NK-92 (cell line): ENCODE results near the gene RAB15.

Experiments
- DNase-seq: peaks from one replicate; lab custom pipeline; 2025; ENCODE audit not compliant: unreplicated experiment; lab: John Stamatoyannopoulos, UW

The RAB15 gene

DNA sequence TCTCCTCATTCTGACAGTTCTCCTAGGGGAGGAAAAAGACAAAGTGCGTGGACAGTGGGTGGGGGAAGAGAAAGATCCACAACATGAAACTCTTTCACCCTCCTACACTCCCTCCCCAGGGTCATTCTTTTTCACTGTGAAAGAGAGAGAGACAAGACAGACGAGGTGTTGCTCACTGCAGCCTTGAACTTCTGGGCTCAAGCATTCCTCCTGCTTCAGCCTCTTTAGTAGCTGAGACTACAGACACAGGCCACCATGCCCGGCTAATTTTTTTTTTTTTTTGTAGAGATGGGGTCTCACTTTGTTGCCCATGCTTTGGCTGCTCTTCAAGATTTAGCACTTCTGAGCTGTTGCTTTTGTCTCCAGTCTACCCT lies 32.3 kb downstream of the RAB15 start:
- DNase-seq = no peak

DNA sequence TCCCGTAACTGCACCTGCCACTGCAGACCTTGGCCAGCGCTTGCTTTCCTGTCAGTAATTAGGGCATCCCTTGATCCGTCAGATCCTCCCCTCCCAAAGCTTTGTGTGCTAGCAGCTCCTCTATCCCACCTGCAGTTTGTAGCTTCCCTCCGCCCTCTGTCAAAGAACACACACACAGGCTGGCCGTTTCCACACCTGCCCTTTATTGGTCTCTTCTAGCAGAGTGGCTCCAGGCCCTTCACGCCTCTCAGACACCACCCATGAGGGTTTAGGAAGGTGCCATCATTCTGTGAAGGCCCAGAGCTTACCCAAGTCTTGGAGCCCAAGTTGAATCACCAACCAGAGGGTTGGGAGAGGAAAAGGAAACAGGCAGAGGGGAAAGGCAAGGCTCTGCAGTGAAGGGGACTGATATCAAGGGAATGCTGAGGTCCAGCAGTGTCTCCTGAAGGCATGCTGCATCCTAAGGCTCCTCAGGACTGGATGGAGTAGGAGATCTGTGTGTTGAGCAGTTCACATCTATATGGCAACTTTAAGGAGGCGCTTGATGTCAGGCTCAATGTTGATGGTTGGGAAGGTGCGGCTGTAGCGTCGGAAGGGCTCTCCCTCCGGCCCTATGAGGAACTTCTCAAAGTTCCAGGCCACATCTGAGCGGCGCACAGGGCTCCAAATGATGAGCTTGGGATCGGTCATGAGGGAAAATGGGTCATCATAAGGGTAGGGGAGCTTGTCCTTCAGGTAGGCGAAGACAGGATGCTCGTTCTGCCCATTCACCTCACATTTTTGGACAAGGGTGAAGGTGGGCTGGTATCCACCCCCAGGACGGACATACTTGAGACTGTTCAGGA lies 32.9 kb downstream of the RAB15 start:
- no peak for DNase-seq

DNA sequence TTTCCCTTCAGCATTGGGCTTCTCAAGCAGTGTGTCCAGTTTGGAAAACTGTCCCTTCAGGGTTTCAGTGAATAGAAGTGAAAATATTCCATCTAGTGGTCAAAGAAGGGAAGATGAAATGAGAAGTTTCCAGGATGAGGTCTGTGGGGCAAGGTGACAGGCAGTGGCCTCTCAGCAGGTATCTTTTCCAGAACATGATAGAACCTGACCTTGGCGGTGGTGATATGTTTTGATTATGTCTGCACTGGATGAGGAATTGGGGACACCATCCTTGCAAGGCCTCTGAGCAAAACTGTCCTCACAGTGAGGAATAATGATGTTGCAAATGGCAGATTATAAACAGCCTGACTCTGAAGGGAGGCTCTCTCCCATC lies 34.3 kb downstream of the RAB15 start:
- no peak for DNase-seq

DNA sequence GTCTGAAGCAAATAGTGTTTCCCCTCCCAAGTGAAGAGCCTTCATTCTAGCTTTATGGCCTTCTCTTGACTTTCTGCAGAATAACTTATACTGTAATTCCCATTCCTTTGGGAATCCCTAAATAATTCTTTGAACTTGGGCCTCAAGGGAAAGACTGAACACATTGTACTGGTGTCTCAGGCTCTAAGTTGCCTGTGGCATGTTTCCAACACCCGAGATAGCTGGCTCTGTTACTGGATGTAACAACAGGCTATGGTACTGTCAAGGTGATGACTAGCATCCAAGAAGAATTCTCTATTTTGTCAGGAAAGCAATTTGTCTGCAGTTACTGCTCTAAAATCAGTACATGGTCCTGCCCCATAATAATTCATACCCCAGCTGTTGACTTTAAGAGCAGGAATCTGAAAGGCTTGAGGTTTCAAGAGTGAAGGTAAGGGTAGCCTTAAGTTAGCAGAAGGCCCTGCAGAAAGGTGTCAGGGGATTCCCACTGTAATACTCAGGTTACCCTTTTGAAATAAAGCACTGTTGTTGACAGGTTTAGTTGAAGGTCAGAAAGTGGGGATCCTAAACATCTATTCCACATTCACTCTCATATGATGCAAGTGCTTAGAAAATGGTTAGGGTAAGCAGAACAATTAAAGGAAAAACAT lies 34.8 kb downstream of the RAB15 start:
- DNase-seq = no peak

DNA sequence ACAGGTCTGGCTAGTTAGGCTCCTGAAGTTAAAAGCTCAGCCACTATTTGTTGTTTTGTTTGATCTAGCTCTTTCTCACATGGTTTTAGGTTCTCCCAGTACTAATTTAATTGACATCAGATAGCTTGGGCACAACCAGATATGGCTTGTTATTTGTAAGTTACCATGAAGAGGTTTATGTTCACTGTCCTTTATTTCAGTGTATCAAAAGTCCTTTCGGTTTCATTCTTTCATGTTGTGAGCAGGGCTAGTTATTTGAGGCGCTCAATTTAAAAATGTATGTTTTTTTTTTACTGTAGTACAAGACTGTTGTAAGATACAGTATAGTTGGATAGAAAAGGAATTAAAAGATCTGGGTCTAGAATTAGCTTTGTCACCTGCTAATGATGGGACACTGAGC lies 36.6 kb downstream of the RAB15 start:
- no peak for DNase-seq

DNA sequence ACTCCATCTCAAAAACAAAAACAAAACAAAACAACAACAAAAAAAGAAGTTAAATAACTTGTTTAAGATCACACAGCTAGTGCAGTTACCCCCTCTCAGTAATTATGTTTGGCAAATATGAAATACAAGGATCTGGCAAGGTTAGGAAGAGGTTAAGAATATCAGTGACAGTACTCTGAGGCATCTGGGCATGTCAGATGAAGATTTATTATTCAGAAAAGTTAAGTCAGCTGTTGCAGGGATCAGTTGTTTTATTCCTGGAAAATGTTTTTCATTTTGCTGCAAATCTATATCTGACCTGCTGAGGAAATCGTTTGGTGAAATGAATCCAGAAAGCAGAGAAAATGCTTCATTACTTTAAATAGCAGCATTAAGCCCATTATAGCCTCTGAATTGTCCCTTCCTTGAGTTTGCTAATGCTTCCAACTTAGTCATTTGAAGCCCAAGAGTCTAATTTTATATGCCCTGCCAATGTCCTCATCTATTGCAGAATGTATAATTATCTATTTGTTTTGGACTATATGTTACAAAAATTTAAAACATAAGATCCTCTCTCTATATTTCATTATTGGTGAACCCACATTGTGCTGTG lies 37.7 kb downstream of the RAB15 start:
- no peak for DNase-seq

DNA sequence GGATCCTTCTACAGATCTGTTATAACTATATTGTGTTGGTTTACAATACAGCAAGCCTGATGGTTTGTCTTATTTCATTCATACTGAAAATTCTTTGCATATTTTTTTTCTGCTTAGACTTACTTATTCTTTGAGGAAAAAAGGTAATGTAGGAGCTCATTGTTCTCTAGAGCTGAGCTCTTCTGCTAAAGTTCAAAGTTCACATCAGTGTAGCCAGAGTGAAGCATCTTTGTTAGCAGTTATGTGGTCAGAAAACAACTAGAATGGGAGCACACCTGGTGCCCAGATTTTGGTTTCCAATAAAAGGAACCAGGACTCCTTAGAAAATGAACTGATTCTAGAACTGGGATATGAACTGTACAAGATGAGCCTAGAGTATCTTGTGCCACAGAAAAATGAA lies 39.9 kb downstream of the RAB15 start:
- no peak for DNase-seq

DNA sequence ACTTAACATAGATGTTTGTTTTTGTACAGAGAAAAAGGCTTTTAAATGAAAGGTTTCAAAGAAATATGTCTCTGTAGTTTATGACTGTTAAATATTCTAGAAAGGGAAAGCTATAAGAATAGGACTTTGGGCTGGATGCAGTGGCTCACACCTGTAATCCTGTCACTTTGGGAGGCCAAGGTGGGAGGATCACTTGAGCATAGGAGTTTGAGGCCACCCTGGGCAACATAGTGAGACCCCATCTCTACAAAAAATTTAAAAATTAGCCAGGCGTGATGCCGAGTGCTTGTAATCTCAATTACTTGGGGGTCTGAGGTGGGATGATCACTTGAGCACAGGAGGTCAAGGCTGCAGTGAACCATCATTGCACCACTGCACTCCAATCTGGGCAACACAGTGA lies 41.0 kb downstream of the RAB15 start:
- DNase-seq = no peak

DNA sequence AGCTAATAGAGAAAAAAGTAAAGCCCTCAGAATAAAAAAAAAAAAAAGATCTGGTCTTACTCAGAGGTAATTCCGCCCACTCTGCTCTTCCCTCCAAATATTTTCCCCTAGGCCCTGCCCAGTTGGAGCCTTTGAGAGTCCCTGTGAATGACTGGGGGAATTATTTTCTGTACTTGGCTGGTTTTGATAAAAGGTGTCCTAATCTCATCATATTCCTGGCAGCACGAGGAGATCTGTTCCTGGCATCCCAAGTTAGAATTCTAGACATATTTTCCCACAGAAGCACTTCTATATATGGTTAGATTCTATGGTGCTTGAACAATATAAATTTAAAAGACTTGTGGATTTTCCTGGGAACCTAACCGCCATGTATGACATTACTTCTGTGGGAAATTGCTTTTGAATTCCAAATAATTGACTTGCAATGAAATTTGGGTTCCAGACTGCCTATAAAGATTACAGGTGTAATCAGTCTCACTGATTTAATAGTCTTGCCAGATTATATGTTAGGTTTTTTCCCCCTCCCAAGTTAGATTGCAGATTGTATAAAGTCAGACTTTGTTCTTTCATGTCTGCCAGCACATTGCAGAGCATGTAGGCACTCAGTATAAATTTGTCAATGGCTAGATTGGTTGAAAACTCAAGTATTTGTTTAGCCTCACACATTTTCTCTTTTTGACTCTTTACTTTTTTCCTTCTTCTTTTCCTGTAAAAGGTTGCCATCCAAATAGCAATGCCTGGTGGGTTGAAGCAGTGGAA lies 41.9 kb downstream of the RAB15 start:
- DNase-seq = no peak

DNA sequence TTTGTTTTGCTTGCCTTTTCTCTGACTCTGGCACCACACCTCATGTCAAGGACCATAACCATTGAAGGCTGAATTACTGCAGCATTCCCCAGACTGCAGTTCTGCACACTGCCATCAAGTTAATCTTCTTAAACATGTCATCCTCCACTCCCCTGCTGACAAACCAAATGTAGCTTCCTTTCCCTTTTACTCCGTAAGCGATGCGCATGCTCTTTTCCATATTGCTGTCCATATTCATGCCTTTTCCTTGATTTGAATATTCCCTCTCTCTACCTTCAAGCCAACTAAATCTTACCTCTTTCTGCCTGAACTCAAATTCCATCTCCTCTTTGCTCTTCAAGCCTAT lies 43.1 kb downstream of the RAB15 start:
- no peak for DNase-seq

DNA sequence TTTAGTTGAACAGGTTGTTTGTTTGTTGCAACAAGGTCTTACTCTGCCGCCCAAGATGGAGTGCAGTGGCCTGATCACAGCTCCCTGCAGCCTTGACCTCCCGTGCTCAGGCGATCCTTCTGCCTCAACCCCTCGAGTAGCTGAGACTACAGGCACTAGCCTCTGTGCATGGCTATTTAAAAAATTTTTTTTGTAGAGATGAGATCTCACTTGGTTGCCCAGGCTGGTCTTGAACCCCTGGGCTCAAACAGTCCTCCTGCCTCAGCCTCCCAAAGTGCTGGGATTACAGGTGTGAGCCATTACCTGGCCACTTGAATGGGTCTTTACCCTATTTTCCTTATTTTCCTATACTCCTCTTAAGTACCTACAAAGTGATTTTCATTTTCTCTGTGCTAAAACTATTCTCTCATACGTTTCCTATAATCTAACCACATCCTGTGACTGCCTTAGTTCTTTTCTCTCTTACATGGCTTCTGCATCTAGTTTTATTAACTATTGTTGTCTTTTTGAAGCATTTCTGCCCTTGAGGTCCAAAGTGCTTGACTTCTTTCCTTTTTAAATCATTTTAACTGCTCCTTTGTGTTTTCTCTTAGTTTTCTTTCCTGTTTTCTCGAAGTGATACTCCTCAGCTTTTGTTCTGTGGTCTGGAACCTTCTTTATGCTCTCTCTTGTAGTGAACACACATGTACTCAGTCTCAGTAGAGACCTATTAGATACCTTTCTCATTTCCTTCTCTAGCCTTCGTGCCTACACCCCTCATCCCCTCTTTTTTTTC lies 43.7 kb downstream of the RAB15 start:
- no peak for DNase-seq

DNA sequence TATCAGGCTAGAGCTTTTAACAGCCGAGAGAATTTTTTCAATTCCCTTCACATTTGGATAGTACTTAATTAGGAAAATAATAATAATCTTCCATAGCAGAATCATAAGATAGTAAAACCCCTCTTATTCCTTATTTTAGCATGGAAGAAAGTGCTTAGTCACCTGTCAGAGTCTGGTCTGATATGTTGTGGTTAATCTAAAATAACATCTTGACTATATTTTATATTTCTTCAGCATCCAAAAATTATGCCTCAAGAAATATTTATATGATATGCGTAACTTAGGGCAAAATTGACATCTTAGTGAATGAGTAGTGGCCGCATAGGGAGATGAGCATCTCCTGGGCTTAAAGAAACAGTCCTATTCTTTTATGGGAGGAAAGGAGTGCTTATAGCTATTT lies 45.1 kb downstream of the RAB15 start:
- no peak for DNase-seq

DNA sequence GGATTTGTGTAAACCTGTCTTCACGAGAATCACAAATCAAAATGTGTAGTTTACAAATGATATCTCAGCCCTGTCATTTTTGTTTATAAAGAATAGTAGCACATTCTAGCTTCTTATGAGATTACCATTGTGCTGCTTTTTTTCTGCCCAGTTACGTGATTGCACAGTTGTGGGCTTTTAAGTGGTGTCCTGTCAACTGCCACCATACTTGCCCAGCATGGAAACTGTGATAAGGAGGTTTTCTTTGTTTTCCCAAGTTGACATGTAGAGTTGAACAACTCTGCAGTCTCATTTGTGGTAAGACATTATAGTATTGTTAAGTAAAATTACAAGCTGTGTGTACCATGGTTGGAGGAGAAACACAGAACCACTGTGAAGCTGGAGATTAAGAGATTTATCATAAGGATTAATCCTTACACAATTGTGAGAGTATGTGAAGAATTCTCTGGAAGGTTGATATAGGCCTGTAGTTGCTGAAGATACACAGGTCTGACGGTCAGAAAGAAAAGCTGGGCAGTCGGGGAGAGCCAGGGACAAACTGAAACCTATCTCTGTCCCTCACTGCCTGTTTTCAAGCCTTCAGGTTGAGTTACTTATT lies 45.6 kb downstream of the RAB15 start:
- DNase-seq = no peak

DNA sequence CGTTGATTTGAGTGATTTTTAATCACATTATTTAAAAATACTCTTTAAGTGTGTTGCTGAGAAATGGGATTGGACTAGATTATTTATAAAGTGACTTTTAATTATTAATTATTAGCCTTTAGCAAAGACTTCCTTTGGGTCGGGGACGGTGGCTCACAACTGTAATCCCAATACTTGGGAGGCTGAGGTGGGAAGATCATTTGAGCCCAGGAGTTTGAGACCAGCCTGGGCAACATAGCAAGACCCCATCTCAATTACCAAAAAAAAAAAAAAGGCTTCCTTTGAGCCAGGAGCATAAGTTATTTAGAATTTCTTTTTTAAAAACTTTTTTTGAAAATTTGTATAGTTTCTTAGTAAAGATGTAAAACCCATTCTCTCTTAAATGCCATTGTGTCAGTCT lies 49.1 kb downstream of the RAB15 start:
- no peak for DNase-seq

DNA sequence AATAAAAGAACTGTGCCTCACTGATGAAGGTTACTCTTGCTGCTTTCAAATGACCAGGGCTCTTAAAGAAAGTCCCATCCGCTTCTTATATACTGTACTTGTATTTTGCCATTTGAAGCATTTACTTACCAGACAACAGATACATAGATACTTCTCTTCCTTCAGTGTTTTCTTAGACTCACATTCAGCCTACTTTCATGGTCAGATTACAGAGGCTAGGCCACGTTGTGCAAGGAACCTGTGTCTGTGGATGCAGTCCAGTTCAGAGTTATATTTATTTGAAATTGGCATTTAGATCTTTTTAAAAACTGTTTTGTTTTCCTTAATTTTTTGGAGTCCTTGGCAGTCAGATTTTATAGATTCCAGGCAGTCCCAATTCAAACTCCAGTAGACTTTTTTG lies 51.7 kb downstream of the RAB15 start:
- no peak for DNase-seq

DNA sequence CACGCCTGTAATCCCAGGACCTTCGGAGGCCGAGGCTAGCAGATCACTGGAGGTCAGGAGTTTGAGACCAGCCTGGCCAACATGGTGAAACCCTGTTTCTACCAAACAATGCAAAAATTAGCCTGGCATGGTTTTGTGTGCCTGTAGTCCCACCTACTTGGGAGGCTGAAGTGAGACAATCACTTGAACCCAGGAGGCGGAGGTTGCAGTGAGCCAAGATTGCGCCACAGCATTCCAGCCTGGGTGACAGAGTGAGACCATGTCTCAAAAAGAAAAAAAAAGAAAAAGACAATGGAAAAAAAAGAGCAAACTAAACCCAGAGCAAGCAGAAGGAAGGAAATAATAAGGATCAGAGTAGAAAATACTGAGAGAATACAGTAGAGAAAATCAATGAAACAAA lies 52.5 kb downstream of the RAB15 start:
- DNase-seq = no peak

DNA sequence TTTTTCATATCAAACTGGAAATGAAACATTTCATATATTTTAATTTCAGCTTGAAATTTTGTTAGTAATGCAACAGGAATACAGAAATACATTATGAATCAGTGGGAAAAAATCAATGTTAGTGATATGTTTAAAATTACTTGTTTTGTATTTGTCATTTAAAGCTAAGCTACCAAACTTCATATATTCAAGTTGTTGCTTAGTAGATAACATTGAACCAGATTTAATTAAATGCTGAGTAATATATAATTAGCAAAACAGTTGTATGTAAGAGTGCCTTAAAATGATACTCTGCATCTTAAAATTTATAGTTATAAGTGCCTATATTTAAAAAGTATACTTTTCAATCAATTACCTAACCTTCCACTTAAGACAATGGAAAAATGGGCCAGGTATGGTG lies 52.9 kb downstream of the RAB15 start:
- DNase-seq = no peak

DNA sequence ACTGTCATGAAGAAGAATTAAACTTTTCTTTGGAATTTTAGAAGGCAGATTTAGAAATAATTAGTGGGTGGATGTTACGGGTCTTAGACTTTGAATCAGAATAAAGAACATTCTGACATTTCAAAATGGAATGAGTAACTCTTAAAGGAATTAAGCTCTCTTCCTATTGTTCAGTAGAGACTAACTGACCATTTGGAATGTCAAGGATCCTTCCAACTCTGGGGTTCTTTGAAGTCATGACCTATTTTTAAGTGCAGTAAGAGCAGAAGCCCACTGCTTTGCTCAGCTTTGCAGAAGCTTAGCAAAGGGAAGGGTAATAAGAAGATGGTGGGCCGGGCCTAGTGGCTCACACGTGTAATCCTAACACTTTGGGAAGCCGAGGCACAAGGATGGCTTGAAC lies 53.9 kb downstream of the RAB15 start:
- no peak for DNase-seq

DNA sequence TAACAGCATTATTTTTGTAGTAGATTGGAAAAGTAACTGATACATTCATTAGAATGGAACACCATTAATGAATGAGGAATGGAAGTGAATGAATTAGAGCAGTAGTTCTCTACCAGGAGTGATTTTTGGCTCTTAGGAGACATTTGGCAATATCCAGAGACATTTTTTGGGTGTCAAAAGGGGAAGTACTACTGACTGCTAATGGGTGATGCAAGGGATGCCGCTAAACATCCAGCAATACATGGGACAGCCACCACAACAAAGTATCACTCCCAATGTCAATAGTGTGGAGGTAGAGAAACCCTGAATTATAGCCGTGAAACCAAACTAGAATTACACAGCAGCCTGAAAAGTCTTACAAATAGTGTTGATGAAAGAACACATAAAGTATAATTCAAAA lies 56.3 kb downstream of the RAB15 start:
- DNase-seq = no peak

DNA sequence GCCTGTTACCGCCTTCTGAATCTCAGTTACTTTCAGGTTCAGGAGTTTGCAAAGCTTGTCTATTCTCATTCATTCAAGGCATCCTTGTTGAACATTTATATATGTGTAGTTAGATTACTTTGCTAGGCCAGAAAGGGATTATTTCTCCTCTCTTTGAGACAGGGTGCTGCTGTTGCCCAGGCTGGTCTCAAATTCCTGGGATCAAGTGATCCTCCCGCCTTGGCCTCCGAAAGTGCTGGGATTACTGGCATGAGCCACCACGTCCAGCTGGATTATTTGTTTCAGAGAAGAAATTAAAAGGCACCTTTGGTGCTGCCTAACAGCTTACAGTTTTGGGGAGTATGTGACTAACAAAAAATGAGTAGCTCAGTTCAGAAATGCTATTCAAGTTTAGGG lies 57.1 kb downstream of the RAB15 start:
- DNase-seq = no peak
